NCI-H748 (cell line): ENCODE data around the gene ZNF358.

ENCODE experiments used
- DNase-seq: peaks from one replicate; lab custom pipeline; 2025; ENCODE audit not compliant: unreplicated experiment; lab: John Stamatoyannopoulos, UW

Gene ZNF358

GRCh38 chr19:7515645-7516151 lies at the start of gene ZNF358:
Gene ZNF358, plus strand, starts transcription at chr19:7516103. Its CDS starts 3,140 bp downstream, at chr19:7519243.
- DNase-seq = peak; percentile 82

- no peak for DNase-seq
These were observed 48.6 kb upstream of the ZNF358 start for GRCh38 chr19:7467009-7467989.

GRCh38 chr19:7468840-7469239 lies 47.1 kb upstream of the ZNF358 start:
- no peak for DNase-seq

GRCh38 chr19:7469669-7470285 lies 46.1 kb upstream of the ZNF358 start:
- no peak for DNase-seq

- no peak for DNase-seq
These were observed 45.2 kb upstream of the ZNF358 start for GRCh38 chr19:7470540-7471305.

- DNase-seq = no peak
These were observed 43.9 kb upstream of the ZNF358 start for GRCh38 chr19:7471696-7472615.

GRCh38 chr19:7475665-7476064 lies 40.2 kb upstream of the ZNF358 start:
- DNase-seq = no peak

GRCh38 chr19:7476241-7476640 lies 39.7 kb upstream of the ZNF358 start:
- no peak for DNase-seq

GRCh38 chr19:7476777-7477494 lies 39.0 kb upstream of the ZNF358 start:
- no peak for DNase-seq

GRCh38 chr19:7477758-7478157 lies 38.1 kb upstream of the ZNF358 start:
- no peak for DNase-seq

- no peak for DNase-seq
These were observed 37.6 kb upstream of the ZNF358 start for GRCh38 chr19:7478173-7478842.

GRCh38 chr19:7478843-7479227 lies 37.1 kb upstream of the ZNF358 start:
- no peak for DNase-seq

- DNase-seq = no peak
These were observed 35.5 kb upstream of the ZNF358 start for GRCh38 chr19:7480222-7480969.

GRCh38 chr19:7480970-7481255 lies 35.0 kb upstream of the ZNF358 start:
- DNase-seq = no peak

- DNase-seq = peak; percentile 90
These were observed 33.1 kb upstream of the ZNF358 start for GRCh38 chr19:7482584-7483439.

GRCh38 chr19:7483720-7484201 lies 32.1 kb upstream of the ZNF358 start:
- no peak for DNase-seq

- DNase-seq = peak; percentile 6
These were observed 29.0 kb upstream of the ZNF358 start for GRCh38 chr19:7486923-7487322.
